Coronary artery (tissue), 2 donors: Measurements from ENCODE around the gene MGAT2.

ENCODE experiments used
- DNase-seq: peaks from one replicate; pipeline ENCODE4 v3.0.0-alpha.2; 2017; ENCODE audit warnings: low spot score
- H3K27ac ChIP-seq, 2 donors: fragments of 200-600 bp; sonication (generic); one replicate each; pipeline ENCODE4 v1.5.1; 2016 to 2019
- H3K4me3 ChIP-seq: fragments of 200-600 bp; sonication (generic); 2 replicates; pipeline ENCODE4 v1.5.1; 2016; ENCODE audit warnings: mild to moderate bottlenecking, moderate library complexity
- CTCF ChIP-seq: fragments of 200-600 bp; sonication (generic); IDR thresholded peaks from one replicate; pipeline ENCODE4 v1.5.1; 2019; ENCODE audit warnings: antibody characterized with exemption

Gene MGAT2

GRCh38 chr14:49620182-49621113 lies at the start of gene MGAT2, which contains the start of gene RPL36AL:
Gene MGAT2, plus strand, starts transcription at chr14:49620799. Its CDS starts 470 bp downstream, at chr14:49621269.
Gene RPL36AL, minus strand, starts transcription at chr14:49620626. Its CDS starts 1,522 bp downstream, at chr14:49619104.
- peak; percentile 99 for DNase-seq
- TF ChIP-seq CTCF: no peak
- peak within 1 kb of the TSS; percentile 83 to 91 for H3K27ac ChIP-seq
- H3K4me3 ChIP-seq: peak within 1 kb of the TSS; percentile 90

GRCh38 chr14:49574038-49574437 lies 46.6 kb upstream of the MGAT2 start:
- no peak overlapping the region for H3K27ac ChIP-seq
- no peak for TF ChIP-seq CTCF
- no peak for DNase-seq
- no peak overlapping the region for H3K4me3 ChIP-seq

- TF ChIP-seq CTCF: no peak
- Histone ChIP-seq H3K27ac (no peak overlapping the region), H3K4me3 (no peak overlapping the region)
- no peak for DNase-seq
These were observed 42.5 kb upstream of the MGAT2 start for GRCh38 chr14:49578141-49578540.

GRCh38 chr14:49579841-49580240 lies 40.8 kb upstream of the MGAT2 start:
- no peak overlapping the region for H3K4me3 ChIP-seq
- no peak overlapping the region for H3K27ac ChIP-seq
- TF ChIP-seq CTCF: no peak
- no peak for DNase-seq

- DNase-seq: no peak
- no peak for TF ChIP-seq CTCF
- H3K4me3 ChIP-seq: no peak overlapping the region
- no peak overlapping the region for H3K27ac ChIP-seq
These were observed 39.1 kb upstream of the MGAT2 start for GRCh38 chr14:49581209-49582112.

GRCh38 chr14:49582113-49582977 lies 38.3 kb upstream of the MGAT2 start:
- no peak for DNase-seq
- TF ChIP-seq CTCF: no peak
- no peak overlapping the region for H3K27ac ChIP-seq
- H3K4me3 ChIP-seq: no peak overlapping the region
